NCI-H460 (cell line): ENCODE measurements around the gene ARPC3. TPM values are rescaled to one million over a fixed set of nuclear protein-coding genes. Genes with fewer than 3 reads are reported as not detected.
"Not testable (repeated sequence)": the region's sequence is repeated elsewhere in the genome, so short reads cannot be mapped to it uniquely, and the experiment has no call there.

Experiments
- DNase-seq: peaks from one replicate; pipeline ENCODE4 v3.0.0-alpha.2; 2016; ENCODE audit warnings: low read depth; ENCODE audit errors: extremely low read depth
- polyA plus RNA-seq: library from polyadenylated mRNA; depleted of rRNA; stranded (reverse); fragments of >200 nt; gene quantifications from 2 replicates; pipeline ENCODE4 v1.2.3, GENCODE V29; 2014; cell fraction: nucleus; rRNA removed
- total RNA-seq: library from RNA; depleted of rRNA; stranded (reverse); fragments of >200 nt; shearing (Covaris generic); gene quantifications from 2 replicates; pipeline ENCODE4 v1.2.3, GENCODE V29; 2014; rRNA removed

ARPC3 gene
- total RNA-seq = 197 and 222 TPM in 2 replicates
- 185 and 207 TPM in 2 replicates for polyA plus RNA-seq

- DNase-seq = peak; percentile 91
These were observed at the start of gene ARPC3 for GRCh38 chr12:110449799-110450497. Gene ARPC3 (minus strand): TSS chr12:110450337. CDS start chr12:110450260, 77 bp downstream.

GRCh38 chr12:110498984-110499706, 49.0 kb upstream of the ARPC3 start:
- no peak for DNase-seq

- no peak for DNase-seq
These were observed 25.3 kb upstream of the ARPC3 start for GRCh38 chr12:110475426-110475825.

GRCh38 chr12:110468214-110469048, 18.3 kb upstream of the ARPC3 start, which contains the start of the genes FAM216A and GPN3:
Gene FAM216A (plus strand): TSS chr12:110468845. CDS start chr12:110468876, 31 bp downstream.
Gene GPN3 (minus strand): TSS chr12:110468257. CDS start chr12:110468203, 54 bp downstream.
- peak; percentile 99 for DNase-seq

GRCh38 chr12:110467847-110468213, 17.7 kb upstream of the ARPC3 start:
- no peak for DNase-seq

- DNase-seq = no peak
These were observed 16.7 kb upstream of the ARPC3 start for GRCh38 chr12:110466791-110467190.

GRCh38 chr12:110465765-110466164, 15.6 kb upstream of the ARPC3 start:
- not testable (repeated sequence) for DNase-seq

- DNase-seq = no peak
These were observed 14.9 kb upstream of the ARPC3 start for GRCh38 chr12:110465024-110465423.

- not testable (repeated sequence) for DNase-seq
These were observed 11.1 kb upstream of the ARPC3 start for GRCh38 chr12:110461189-110461588.

GRCh38 chr12:110458756-110459155, 8.6 kb upstream of the ARPC3 start:
- DNase-seq = no peak

- no peak for DNase-seq
These were observed 3.6 kb upstream of the ARPC3 start for GRCh38 chr12:110453569-110454296.

GRCh38 chr12:110451263-110451662, 1.1 kb upstream of the ARPC3 start:
- DNase-seq = no peak

GRCh38 chr12:110444455-110444854, 5.7 kb downstream of the ARPC3 start:
- DNase-seq = no peak

- no peak for DNase-seq
These were observed 13.9 kb downstream of the ARPC3 start for GRCh38 chr12:110436231-110436630.

GRCh38 chr12:110431957-110432587, 18.1 kb downstream of the ARPC3 start:
- DNase-seq = no peak

- DNase-seq = not testable (repeated sequence)
These were observed 20.5 kb downstream of the ARPC3 start for GRCh38 chr12:110429676-110430075.

GRCh38 chr12:110426406-110426805, 23.7 kb downstream of the ARPC3 start:
- no peak for DNase-seq

GRCh38 chr12:110424237-110424636, 25.9 kb downstream of the ARPC3 start:
- no peak for DNase-seq

GRCh38 chr12:110421701-110422100, 28.4 kb downstream of the ARPC3 start:
- DNase-seq = no peak
